Measurements from ENCODE around the gene PROM1.

The PROM1 gene

GRCh38 chr4:15944895-15945294 is 138.9 kb downstream of the PROM1 start:
- Histone ChIP-seq H3F3A (ENCODE audit: insufficient read depth, low read length) (no peaks in the 10 kb centered on the region), H2AFZ (ENCODE audit: low read length) (no peak overlapping the region), H3K4me1 (ENCODE audit: low read length) (no peaks in the 10 kb centered on the region), H3K4me3 (ENCODE audit: low read length) (no peak overlapping the region), H3K9me2 (replicated peaks; ENCODE audit: insufficient read depth, low read length) (no peaks in the 10 kb centered on the region), H3K27ac (ENCODE audit: low read length) (no peak overlapping the region), H3K9me3 (replicated peaks; ENCODE audit: insufficient read depth, low read length) (no peaks in the 10 kb centered on the region), H3K36me3 (replicated peaks; ENCODE audit: insufficient read depth, low read length) (no peaks in the 10 kb centered on the region), H3K79me2 (ENCODE audit: low read length) (no peaks in the 10 kb centered on the region), H4K20me1 (ENCODE audit: insufficient read depth, low read length) (no peaks in the 10 kb centered on the region), H3K9ac (ENCODE audit: low read length) (no peak overlapping the region), H3K27me3 (replicated peaks; ENCODE audit: insufficient read depth, low read length) (no peaks in the 10 kb centered on the region), H3K4me2 (ENCODE audit: low read depth, low read length) (no peak overlapping the region)
- DNase-seq, result no peak
- no peak for TF ChIP-seq CTCF (IDR thresholded peaks at IDR 0.05; ENCODE audit: low read length)
- no peak for TF ChIP-seq EZH2 (optimal IDR thresholded peaks at IDR 0.05; ENCODE audit: low read depth, low read length)
- TF ChIP-seq EZH2phosphoT487 (IDR thresholded peaks at IDR 0.05; ENCODE audit: low read length), result no peak

- no peaks in the 10 kb centered on the region for H3K27me3 ChIP-seq (replicated peaks; ENCODE audit: insufficient read depth, low read length)
- no peak overlapping the region for H2AFZ ChIP-seq (ENCODE audit: low read length)
- H3K27ac ChIP-seq (ENCODE audit: low read length), result no peak overlapping the region
- no peaks in the 10 kb centered on the region for H3K9me3 ChIP-seq (replicated peaks; ENCODE audit: insufficient read depth, low read length)
- H3K36me3 ChIP-seq (replicated peaks; ENCODE audit: insufficient read depth, low read length), result no peaks in the 10 kb centered on the region
- H3K4me1 ChIP-seq (ENCODE audit: low read length), result no peaks in the 10 kb centered on the region
- no peaks in the 10 kb centered on the region for H3F3A ChIP-seq (ENCODE audit: insufficient read depth, low read length)
- DNase-seq, result no peak
- H3K4me2 ChIP-seq (ENCODE audit: low read depth, low read length), result no peak overlapping the region
- no peaks in the 10 kb centered on the region for H4K20me1 ChIP-seq (ENCODE audit: insufficient read depth, low read length)
- H3K79me2 ChIP-seq (ENCODE audit: low read length), result no peaks in the 10 kb centered on the region
- H3K9me2 ChIP-seq (replicated peaks; ENCODE audit: insufficient read depth, low read length), result no peaks in the 10 kb centered on the region
- TF ChIP-seq EZH2phosphoT487 (IDR thresholded peaks at IDR 0.05; ENCODE audit: low read length), result no peak
- no peak for TF ChIP-seq CTCF (IDR thresholded peaks at IDR 0.05; ENCODE audit: low read length)
- no peak for TF ChIP-seq EZH2 (optimal IDR thresholded peaks at IDR 0.05; ENCODE audit: low read depth, low read length)
- no peak overlapping the region for H3K4me3 ChIP-seq (ENCODE audit: low read length)
- no peak overlapping the region for H3K9ac ChIP-seq (ENCODE audit: low read length)
Observed at GRCh38 chr4:15942283-15942682, 141.5 kb downstream of the PROM1 start.

- Histone ChIP-seq H3K4me1 (ENCODE audit: low read length) (no peaks in the 10 kb centered on the region), H3K9me2 (replicated peaks; ENCODE audit: insufficient read depth, low read length) (no peaks in the 10 kb centered on the region), H3K27ac (ENCODE audit: low read length) (no peak within 1 kb of the TSS), H3K9me3 (replicated peaks; ENCODE audit: insufficient read depth, low read length) (no peaks in the 10 kb centered on the region), H3K4me3 (ENCODE audit: low read length) (no peak within 1 kb of the TSS), H2AFZ (ENCODE audit: low read length) (no peak within 1 kb of the TSS), H3K36me3 (replicated peaks; ENCODE audit: insufficient read depth, low read length) (no peaks in the 10 kb centered on the region), H3K27me3 (replicated peaks; ENCODE audit: insufficient read depth, low read length) (no peaks in the 10 kb centered on the region), H3K4me2 (ENCODE audit: low read depth, low read length) (no peak within 1 kb of the TSS), H3K9ac (ENCODE audit: low read length) (no peak within 1 kb of the TSS), H3K79me2 (ENCODE audit: low read length) (no peaks in the 10 kb centered on the region), H4K20me1 (ENCODE audit: insufficient read depth, low read length) (no peaks in the 10 kb centered on the region), H3F3A (ENCODE audit: insufficient read depth, low read length) (no peaks in the 10 kb centered on the region)
- TF ChIP-seq CTCF (IDR thresholded peaks at IDR 0.05; ENCODE audit: low read length) (no peak), EZH2 (optimal IDR thresholded peaks at IDR 0.05; ENCODE audit: low read depth, low read length) (no peak), EZH2phosphoT487 (IDR thresholded peaks at IDR 0.05; ENCODE audit: low read length) (no peak)
- no peak for DNase-seq
Observed at GRCh38 chr4:15938640-15939039, 145.2 kb downstream of the PROM1 start, which contains the start of gene FGFBP1. Gene FGFBP1, minus strand, starts transcription at chr4:15938740. Its CDS starts 2,108 bp downstream, at chr4:15936632.
